Liver (tissue), 9 donors: ENCODE measurements around the gene FAM124A. TPM values are rescaled to one million over a fixed set of nuclear protein-coding genes. Genes with fewer than 3 reads are reported as not detected.

ENCODE experiments used
- DNase-seq: peaks from one replicate; pipeline ENCODE4 v3.0.0-alpha.2; 2017; ENCODE audit warnings: low spot score
- H3K27ac ChIP-seq, 2 donors: one replicate each; pipeline ENCODE4 v1.7.0; 2013; ENCODE audit warnings: inconsistent platforms in 2 of 2, low read length in 2 of 2, control low read depth in 1 of 2, low read depth in 1 of 2, mild to moderate bottlenecking in 1 of 2
- H3K27me3 ChIP-seq, 4 donors: one replicate each; pipeline versions ENCODE4 v1.6.1 to v1.7.0; 2013; ENCODE audit warnings: low read length in 3 of 4, inconsistent platforms in 1 of 4, mild to moderate bottlenecking in 1 of 4, moderate library complexity in 1 of 4; ENCODE audit not compliant: control insufficient read depth in 4 of 4, insufficient read depth in 4 of 4
- H3K36me3 ChIP-seq, 4 donors: one replicate each; pipeline versions ENCODE4 v1.6.1 to v1.7.0; 2013; ENCODE audit warnings: low read length in 3 of 4, mild to moderate bottlenecking in 3 of 4, low read depth in 1 of 4, moderate library complexity in 1 of 4; ENCODE audit not compliant: control insufficient read depth in 4 of 4, insufficient read depth in 3 of 4
- H3K4me1 ChIP-seq, 4 donors: one replicate each; pipeline versions ENCODE4 v1.6.1 to v1.7.0; 2013; ENCODE audit warnings: low read length in 3 of 4, mild to moderate bottlenecking in 3 of 4, moderate library complexity in 1 of 4; ENCODE audit not compliant: control insufficient read depth in 4 of 4, insufficient read depth in 4 of 4
- H3K4me3 ChIP-seq, 3 donors: one replicate each; pipeline versions ENCODE4 v1.6.1 to v1.7.0; 2013; ENCODE audit warnings: low read length in 3 of 3, control low read depth in 1 of 3, low read depth in 1 of 3, mild to moderate bottlenecking in 1 of 3
- H3K9ac ChIP-seq, 2 donors: one replicate each; pipeline ENCODE4 v1.7.0; 2013; ENCODE audit warnings: low read length in 2 of 2, mild to moderate bottlenecking in 2 of 2, moderate library complexity in 2 of 2, control low read depth in 1 of 2, low read depth in 1 of 2
- H3K9me3 ChIP-seq, 4 donors: one replicate each; pipeline versions ENCODE4 v1.6.1 to v1.7.0; 2013; ENCODE audit warnings: low read length in 3 of 4; ENCODE audit not compliant: control insufficient read depth in 4 of 4
- EGR1 ChIP-seq, 2 donors: IDR thresholded peaks; 2 replicates each; pipeline ENCODE4 v1.6.1; 2016 to 2018; ENCODE audit warnings: antibody characterized with exemption in 2 of 2, low read depth in 2 of 2
- FOXA1 ChIP-seq: IDR thresholded peaks from 2 replicates; pipeline ENCODE4 v1.6.1; 2016; ENCODE audit warnings: antibody characterized with exemption
- FOXA2 ChIP-seq: IDR thresholded peaks from 2 replicates; pipeline ENCODE4 v1.6.1; 2016; ENCODE audit warnings: antibody characterized with exemption
- GABPA ChIP-seq, 2 donors: IDR thresholded peaks in 1 of 2; conservative IDR thresholded peaks in 1 of 2; 2 replicates each; pipeline ENCODE4 v1.6.1; 2016; ENCODE audit warnings: antibody characterized with exemption in 2 of 2, mild to moderate bottlenecking in 1 of 2, moderate library complexity in 1 of 2
- HNF4A ChIP-seq, 2 donors: conservative IDR thresholded peaks; 2 replicates each; pipeline ENCODE4 v1.6.1; 2016; ENCODE audit warnings: antibody characterized with exemption in 2 of 2, mild to moderate bottlenecking in 2 of 2
- HNF4G ChIP-seq: IDR thresholded peaks from 2 replicates; pipeline ENCODE4 v1.6.1; 2016; ENCODE audit warnings: antibody characterized with exemption
- JUND ChIP-seq, 2 donors: IDR thresholded peaks; 2 replicates each; pipeline ENCODE4 v1.6.1; 2016; ENCODE audit warnings: antibody characterized with exemption in 2 of 2
- MAX ChIP-seq: IDR thresholded peaks from 2 replicates; pipeline ENCODE4 v1.6.1; 2016; ENCODE audit warnings: antibody characterized with exemption
- NR2F2 ChIP-seq: IDR thresholded peaks from 2 replicates; pipeline ENCODE4 v1.6.1; 2016; ENCODE audit warnings: antibody characterized with exemption
- RAD21 ChIP-seq, 2 donors: IDR thresholded peaks; 2 replicates each; pipeline ENCODE4 v1.6.1; 2016; ENCODE audit warnings: antibody characterized with exemption in 2 of 2, mild to moderate bottlenecking in 2 of 2
- REST ChIP-seq: IDR thresholded peaks from 2 replicates; pipeline ENCODE4 v1.6.1; 2016; ENCODE audit warnings: antibody characterized with exemption, mild to moderate bottlenecking
- RXRA ChIP-seq, 2 donors: IDR thresholded peaks; 2 replicates each; pipeline ENCODE4 v1.6.1; 2017 to 2018; ENCODE audit warnings: antibody characterized with exemption in 2 of 2, mild to moderate bottlenecking in 1 of 2
- SP1 ChIP-seq: IDR thresholded peaks from 2 replicates; pipeline ENCODE4 v1.6.1; 2018; ENCODE audit warnings: antibody characterized with exemption, mild to moderate bottlenecking
- TAF1 ChIP-seq: conservative IDR thresholded peaks from 2 replicates; pipeline ENCODE4 v1.6.1; 2016; ENCODE audit warnings: antibody characterized with exemption, mild to moderate bottlenecking
- YY1 ChIP-seq: IDR thresholded peaks from 2 replicates; pipeline ENCODE4 v1.6.1; 2016; ENCODE audit warnings: antibody characterized with exemption, mild to moderate bottlenecking
- ZBTB33 ChIP-seq: IDR thresholded peaks from 2 replicates; pipeline ENCODE4 v1.6.1; 2016; ENCODE audit warnings: antibody characterized with exemption
- WGBS: extraction: QIAGEN DNeasy Blood & Tissue Kit; methylation state at CpG from one replicate; pipeline ENCODE4 v1.1.7; 2013; 5-methylcytosine and 5-hydroxymethylcytosine counted together
- polyA plus RNA-seq, 2 donors: library from polyadenylated mRNA; stranded (reverse) in 1 of 2; unstranded in 1 of 2; fragments of 200-250 nt in 1 of 2; fragments of >200 nt in 1 of 2; fragmentation: Nextera tagmentation in 1 of 2; extraction: Ambion mirVana in 1 of 2; gene quantifications; one replicate each; pipeline versions ENCODE4 v1.2.1 to v1.2.3, GENCODE V29; 2013 to 2015
- total RNA-seq, 2 donors: library from RNA; depleted of rRNA; stranded (reverse); fragments of >200 nt; gene quantifications; one replicate each; pipeline ENCODE4 v1.2.3, GENCODE V29; 2014
- TF ChIP-seq, protein P1 (sequence below): fragments of 150-350 bp; IDR thresholded peaks from 2 replicates; pipeline ENCODE4 v1.5.1; 2017; ENCODE audit warnings: improper control_type of control experiment, low read depth, low read length; ENCODE audit not compliant: missing input control
- TF ChIP-seq, protein P2 (sequence below): IDR thresholded peaks from 2 replicates; pipeline ENCODE4 v1.6.1; 2016; ENCODE audit warnings: antibody characterized with exemption
- donor health status: healthy.
- donor health status: healthy.
- donor health status: healthy.
- donor health status: healthy.
- donor health status: healthy.

Gene FAM124A
- total and polyA plus RNA-seq, 4 donors: 0.33 to 0.92 (median 0.46) TPM

DNA sequence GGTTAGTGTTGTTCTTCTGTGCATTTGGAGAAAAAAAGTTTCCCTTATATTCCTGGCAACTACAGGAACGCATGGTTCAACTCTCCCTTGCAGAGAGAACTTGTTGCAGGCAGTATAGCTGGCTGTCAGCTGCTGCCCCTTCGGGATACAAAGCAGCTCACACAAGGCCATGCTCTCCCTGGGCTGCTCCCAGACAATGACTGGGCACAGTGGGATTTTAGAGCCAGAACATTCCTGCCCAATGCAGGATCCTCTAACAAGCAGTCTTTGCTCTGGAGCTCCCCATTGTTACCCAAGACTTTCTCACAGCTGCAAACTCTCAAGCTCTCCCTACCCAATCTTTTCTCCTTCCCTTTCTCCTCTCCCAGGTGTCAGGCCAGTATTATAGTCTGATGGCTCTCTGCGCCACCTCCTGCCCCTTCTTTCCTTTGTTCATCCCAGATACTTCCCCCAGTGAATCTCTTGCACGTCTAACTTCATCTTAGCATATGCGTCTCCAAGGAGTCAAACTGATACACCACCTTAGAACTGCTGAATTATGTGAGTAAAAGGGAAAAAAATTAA lies 89.8 kb downstream of the FAM124A start:
- TF ChIP-seq NR2F2: no peak
- TF ChIP-seq YY1: no peak
- no peak for TF ChIP-seq GABPA (IDR thresholded peaks at IDR 0.05 in 1 of 2, conservative IDR thresholded peaks at IDR 0.05 in 1 of 2)
- TF ChIP-seq HNF4A (conservative IDR thresholded peaks at IDR 0.05): no peak
- no peak for TF ChIP-seq FOXA2
- TF ChIP-seq ZBTB33: no peak
- no peak for TF ChIP-seq JUND (IDR thresholded peaks at IDR 0.05)
- TF ChIP-seq RXRA (IDR thresholded peaks at IDR 0.05): no peak
- TF ChIP-seq REST: no peak
- TF ChIP-seq, protein P1, sequence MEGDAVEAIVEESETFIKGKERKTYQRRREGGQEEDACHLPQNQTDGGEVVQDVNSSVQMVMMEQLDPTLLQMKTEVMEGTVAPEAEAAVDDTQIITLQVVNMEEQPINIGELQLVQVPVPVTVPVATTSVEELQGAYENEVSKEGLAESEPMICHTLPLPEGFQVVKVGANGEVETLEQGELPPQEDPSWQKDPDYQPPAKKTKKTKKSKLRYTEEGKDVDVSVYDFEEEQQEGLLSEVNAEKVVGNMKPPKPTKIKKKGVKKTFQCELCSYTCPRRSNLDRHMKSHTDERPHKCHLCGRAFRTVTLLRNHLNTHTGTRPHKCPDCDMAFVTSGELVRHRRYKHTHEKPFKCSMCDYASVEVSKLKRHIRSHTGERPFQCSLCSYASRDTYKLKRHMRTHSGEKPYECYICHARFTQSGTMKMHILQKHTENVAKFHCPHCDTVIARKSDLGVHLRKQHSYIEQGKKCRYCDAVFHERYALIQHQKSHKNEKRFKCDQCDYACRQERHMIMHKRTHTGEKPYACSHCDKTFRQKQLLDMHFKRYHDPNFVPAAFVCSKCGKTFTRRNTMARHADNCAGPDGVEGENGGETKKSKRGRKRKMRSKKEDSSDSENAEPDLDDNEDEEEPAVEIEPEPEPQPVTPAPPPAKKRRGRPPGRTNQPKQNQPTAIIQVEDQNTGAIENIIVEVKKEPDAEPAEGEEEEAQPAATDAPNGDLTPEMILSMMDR: no peak
- no peak for TF ChIP-seq FOXA1
- TF ChIP-seq SP1: no peak
- no peak overlapping the region for H3K4me3 ChIP-seq
- H3K4me1 ChIP-seq: no peaks in the 10 kb centered on the region
- no peaks in the 10 kb centered on the region for H3K9me3 ChIP-seq
- DNase-seq: no peak
- no peaks in the 10 kb centered on the region for H3K27me3 ChIP-seq
- no peaks in the 10 kb centered on the region for H3K36me3 ChIP-seq
- 94% methylated on average over 5 of the region's 5 CpGs for WGBS
- no peak overlapping the region for H3K9ac ChIP-seq
- H3K27ac ChIP-seq: no peak overlapping the region

- Histone ChIP-seq H3K27ac (no peak overlapping the region), H3K36me3 (no peaks in the 10 kb centered on the region), H3K9ac (no peak overlapping the region), H3K9me3 (no peaks in the 10 kb centered on the region), H3K4me3 (no peak overlapping the region), H3K27me3 (no peaks in the 10 kb centered on the region), H3K4me1 (no peaks in the 10 kb centered on the region)
- DNase-seq: no peak
- TF ChIP-seq FOXA2: no peak
- TF ChIP-seq YY1: no peak
- no peak for TF ChIP-seq GABPA (IDR thresholded peaks at IDR 0.05 in 1 of 2, conservative IDR thresholded peaks at IDR 0.05 in 1 of 2)
- no peak for TF ChIP-seq EGR1 (IDR thresholded peaks at IDR 0.05; ENCODE audit: low read depth in 2 of 2)
- no peak for TF ChIP-seq MAX
- TF ChIP-seq, protein P2, sequence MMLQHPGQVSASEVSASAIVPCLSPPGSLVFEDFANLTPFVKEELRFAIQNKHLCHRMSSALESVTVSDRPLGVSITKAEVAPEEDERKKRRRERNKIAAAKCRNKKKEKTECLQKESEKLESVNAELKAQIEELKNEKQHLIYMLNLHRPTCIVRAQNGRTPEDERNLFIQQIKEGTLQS: no peak
- no peak for TF ChIP-seq HNF4G
- no peak for TF ChIP-seq REST
- TF ChIP-seq FOXA1: no peak
- TF ChIP-seq NR2F2: no peak
- TF ChIP-seq JUND (IDR thresholded peaks at IDR 0.05): no peak
- TF ChIP-seq SP1: no peak
- no peak for TF ChIP-seq TAF1
- no peak for TF ChIP-seq ZBTB33
- TF ChIP-seq RXRA (IDR thresholded peaks at IDR 0.05): no peak
- TF ChIP-seq RAD21 (IDR thresholded peaks at IDR 0.05): no peak
- 85% methylated on average over 1 of the region's 1 CpG for WGBS
Observed at GRCh38 chr13:51313619-51314018, 91.4 kb downstream of the FAM124A start.
